ENCODE measurements around the gene AIF1L. TPM values are rescaled to one million over a fixed set of nuclear protein-coding genes. Genes with fewer than 3 reads are reported as not detected.

AIF1L gene
- total RNA-seq, 1 experiment from 2014 or later = 6.0 TPM

DNA sequence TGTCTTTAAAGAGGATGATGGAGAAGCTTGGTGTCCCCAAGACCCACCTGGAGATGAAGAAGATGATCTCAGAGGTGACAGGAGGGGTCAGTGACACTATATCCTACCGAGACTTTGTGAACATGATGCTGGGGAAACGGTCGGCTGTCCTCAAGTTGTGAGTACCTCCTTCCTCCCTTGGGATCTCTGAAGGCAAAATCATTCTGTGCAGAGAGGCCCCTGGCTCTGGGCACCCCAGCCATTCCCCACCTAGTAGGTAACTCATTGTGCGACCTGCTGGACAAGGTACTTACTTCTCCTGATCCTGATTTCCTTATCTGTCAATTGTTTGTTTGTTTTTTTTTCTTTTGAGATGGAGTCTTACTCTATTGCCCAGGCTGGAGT lies 21.4 kb downstream of the AIF1L start:
- no peaks in the 10 kb centered on the region for H3K9me3 ChIP-seq (ENCODE audit: control insufficient read depth, insufficient read depth, low read depth, low read length)
- H3K4me3 ChIP-seq (ENCODE audit: low read depth in 2 of 2, low read length in 2 of 2) = no peak overlapping the region
- no peaks in the 10 kb centered on the region for H3K36me3 ChIP-seq (ENCODE audit: control insufficient read depth, insufficient read depth, low read length)
- no peaks in the 10 kb centered on the region for H3K4me1 ChIP-seq (ENCODE audit: control insufficient read depth, insufficient read depth, low read length)
- no TSS peak for BruUV-seq (replicated peaks)
- no peak for DNase-seq (ENCODE audit: low read depth, low spot score)
- no peak for TF ChIP-seq SIN3A (IDR thresholded peaks at IDR 0.05; ENCODE audit: borderline replicate concordance, insufficient read depth, low read depth, low read length)
- TF ChIP-seq, protein P1, sequence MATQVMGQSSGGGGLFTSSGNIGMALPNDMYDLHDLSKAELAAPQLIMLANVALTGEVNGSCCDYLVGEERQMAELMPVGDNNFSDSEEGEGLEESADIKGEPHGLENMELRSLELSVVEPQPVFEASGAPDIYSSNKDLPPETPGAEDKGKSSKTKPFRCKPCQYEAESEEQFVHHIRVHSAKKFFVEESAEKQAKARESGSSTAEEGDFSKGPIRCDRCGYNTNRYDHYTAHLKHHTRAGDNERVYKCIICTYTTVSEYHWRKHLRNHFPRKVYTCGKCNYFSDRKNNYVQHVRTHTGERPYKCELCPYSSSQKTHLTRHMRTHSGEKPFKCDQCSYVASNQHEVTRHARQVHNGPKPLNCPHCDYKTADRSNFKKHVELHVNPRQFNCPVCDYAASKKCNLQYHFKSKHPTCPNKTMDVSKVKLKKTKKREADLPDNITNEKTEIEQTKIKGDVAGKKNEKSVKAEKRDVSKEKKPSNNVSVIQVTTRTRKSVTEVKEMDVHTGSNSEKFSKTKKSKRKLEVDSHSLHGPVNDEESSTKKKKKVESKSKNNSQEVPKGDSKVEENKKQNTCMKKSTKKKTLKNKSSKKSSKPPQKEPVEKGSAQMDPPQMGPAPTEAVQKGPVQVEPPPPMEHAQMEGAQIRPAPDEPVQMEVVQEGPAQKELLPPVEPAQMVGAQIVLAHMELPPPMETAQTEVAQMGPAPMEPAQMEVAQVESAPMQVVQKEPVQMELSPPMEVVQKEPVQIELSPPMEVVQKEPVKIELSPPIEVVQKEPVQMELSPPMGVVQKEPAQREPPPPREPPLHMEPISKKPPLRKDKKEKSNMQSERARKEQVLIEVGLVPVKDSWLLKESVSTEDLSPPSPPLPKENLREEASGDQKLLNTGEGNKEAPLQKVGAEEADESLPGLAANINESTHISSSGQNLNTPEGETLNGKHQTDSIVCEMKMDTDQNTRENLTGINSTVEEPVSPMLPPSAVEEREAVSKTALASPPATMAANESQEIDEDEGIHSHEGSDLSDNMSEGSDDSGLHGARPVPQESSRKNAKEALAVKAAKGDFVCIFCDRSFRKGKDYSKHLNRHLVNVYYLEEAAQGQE (IDR thresholded peaks at IDR 0.05; ENCODE audit: insufficient read depth in 1 of 2, low read depth in 2 of 2, low read length in 1 of 2) = no peak
- TF ChIP-seq POLR2AphosphoS5 (IDR thresholded peaks at IDR 0.05; ENCODE audit: low read depth, low read length) = no peak
- TF ChIP-seq TCF7L2 (IDR thresholded peaks at IDR 0.05; ENCODE audit: low read depth, low read length) = no peak
- TF ChIP-seq, protein P2, sequence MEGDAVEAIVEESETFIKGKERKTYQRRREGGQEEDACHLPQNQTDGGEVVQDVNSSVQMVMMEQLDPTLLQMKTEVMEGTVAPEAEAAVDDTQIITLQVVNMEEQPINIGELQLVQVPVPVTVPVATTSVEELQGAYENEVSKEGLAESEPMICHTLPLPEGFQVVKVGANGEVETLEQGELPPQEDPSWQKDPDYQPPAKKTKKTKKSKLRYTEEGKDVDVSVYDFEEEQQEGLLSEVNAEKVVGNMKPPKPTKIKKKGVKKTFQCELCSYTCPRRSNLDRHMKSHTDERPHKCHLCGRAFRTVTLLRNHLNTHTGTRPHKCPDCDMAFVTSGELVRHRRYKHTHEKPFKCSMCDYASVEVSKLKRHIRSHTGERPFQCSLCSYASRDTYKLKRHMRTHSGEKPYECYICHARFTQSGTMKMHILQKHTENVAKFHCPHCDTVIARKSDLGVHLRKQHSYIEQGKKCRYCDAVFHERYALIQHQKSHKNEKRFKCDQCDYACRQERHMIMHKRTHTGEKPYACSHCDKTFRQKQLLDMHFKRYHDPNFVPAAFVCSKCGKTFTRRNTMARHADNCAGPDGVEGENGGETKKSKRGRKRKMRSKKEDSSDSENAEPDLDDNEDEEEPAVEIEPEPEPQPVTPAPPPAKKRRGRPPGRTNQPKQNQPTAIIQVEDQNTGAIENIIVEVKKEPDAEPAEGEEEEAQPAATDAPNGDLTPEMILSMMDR (IDR thresholded peaks at IDR 0.05) = no peak
- H3K27ac ChIP-seq (ENCODE audit: low read length) = no peak overlapping the region
- ATAC-seq = no peak
- POLR2A ChIA-PET = no interaction called here
- CTCF ChIA-PET = no interaction called here
- in situ Hi-C loops (cut with HindIII; ENCODE audit: low pct_unique_long_range_greater_than_20kb, low sequenced_read_pairs) = no loop called here
- intact Hi-C loops (cut with micrococcal nuclease; ENCODE audit: unreplicated experiment) = no loop called here
- H3K27me3 ChIP-seq (ENCODE audit: control insufficient read depth, insufficient read depth, low read length) = no peaks in the 10 kb centered on the region

DNA sequence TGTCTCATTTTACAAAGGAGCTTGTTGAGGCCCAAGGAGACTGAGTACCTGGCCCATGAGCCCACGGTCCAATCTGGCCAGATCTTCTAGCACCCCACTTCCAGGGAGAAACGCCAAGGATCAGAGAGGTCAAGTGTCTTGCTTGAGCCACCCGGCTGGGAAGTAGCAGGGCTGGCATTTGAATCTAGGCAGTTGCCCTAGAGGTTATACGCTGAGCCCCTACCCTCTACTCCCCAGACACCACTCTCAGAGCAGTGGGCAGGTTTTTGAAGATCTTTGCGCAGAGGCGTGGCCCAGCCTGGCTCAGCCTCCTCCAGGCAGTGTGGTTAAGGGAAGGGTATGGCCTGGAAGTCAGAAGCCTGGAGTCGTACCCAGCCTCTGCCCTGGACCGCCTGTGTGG lies 23.3 kb downstream of the AIF1L start:
- H3K4me3 ChIP-seq (ENCODE audit: low read depth in 2 of 2, low read length in 2 of 2) = no peak overlapping the region
- H3K27ac ChIP-seq (ENCODE audit: low read length) = no peak overlapping the region
- TF ChIP-seq, protein P1 (IDR thresholded peaks at IDR 0.05; ENCODE audit: insufficient read depth in 1 of 2, low read depth in 2 of 2, low read length in 1 of 2) = no peak
- TF ChIP-seq TCF7L2 (IDR thresholded peaks at IDR 0.05; ENCODE audit: low read depth, low read length) (no peak), SIN3A (IDR thresholded peaks at IDR 0.05; ENCODE audit: borderline replicate concordance, insufficient read depth, low read depth, low read length) (no peak)
- TF ChIP-seq, protein P2 (IDR thresholded peaks at IDR 0.05) = no peak
- ChIA-PET POLR2A (no interaction called here), CTCF (interaction anchor here (0.7 kb wide), 1 partner anchor 31 kb away, joined by 4 read pairs; no protein-coding TSS in a partner anchor)
- H3K4me1 ChIP-seq (ENCODE audit: control insufficient read depth, insufficient read depth, low read length) = no peaks in the 10 kb centered on the region
- no peak for ATAC-seq
- no peaks in the 10 kb centered on the region; the same call in 1 of the 2 replicates for H3K36me3 ChIP-seq (ENCODE audit: control insufficient read depth, insufficient read depth, low read length)
- H3K9me3 ChIP-seq (ENCODE audit: control insufficient read depth, insufficient read depth, low read depth, low read length) = no peaks in the 10 kb centered on the region
- no peaks in the 10 kb centered on the region for H3K27me3 ChIP-seq (ENCODE audit: control insufficient read depth, insufficient read depth, low read length)
- in situ Hi-C loops (cut with HindIII; ENCODE audit: low pct_unique_long_range_greater_than_20kb, low sequenced_read_pairs) = no loop called here
- BruUV-seq (replicated peaks) = no TSS peak
- DNase-seq (ENCODE audit: low read depth, low spot score) = no peak
- intact Hi-C loops (cut with micrococcal nuclease; ENCODE audit: unreplicated experiment) = no loop called here

Data from Panc1 (cell line).